KBM-7 (cell line): ENCODE measurements around the gene SPATA13.
"Not testable (repeated sequence)": the region's sequence is repeated elsewhere in the genome, so short reads cannot be mapped to it uniquely, and the experiment has no call there.

Experiments used
- DNase-seq: peaks from one replicate; pipeline ENCODE4 v3.0.0-alpha.2; 2015
- in situ Hi-C: fragments of 300-500 bp; cut with MboI; formaldehyde crosslinking; loops from 2 replicates; pipeline ENCODE4 v1.14.3; 2020; ENCODE audit warnings: low sequenced_read_pairs, low pct_unique_long_range_greater_than_20kb, mixed read lengths

The SPATA13 gene

DNA sequence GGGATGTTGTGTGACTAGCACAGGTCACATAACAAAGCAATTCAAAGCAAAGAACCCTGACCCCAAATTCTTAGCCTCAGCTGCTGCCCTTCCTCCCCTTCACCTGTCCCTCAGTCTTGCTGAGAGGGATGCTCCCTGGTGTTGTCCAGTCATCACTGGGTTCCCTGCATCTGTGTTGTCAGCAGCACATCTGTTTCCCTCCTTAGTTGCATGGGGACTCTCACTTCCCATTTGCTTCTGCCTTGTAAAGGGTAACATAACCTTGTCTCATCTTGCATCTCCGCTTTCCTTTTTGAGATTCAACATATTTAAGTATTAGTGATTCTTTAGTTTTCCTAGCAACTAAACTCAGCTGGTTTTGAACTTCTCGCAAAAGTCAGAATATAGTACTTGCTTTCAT is 54.0 kb downstream of the SPATA13 start:
- DNase-seq: no peak
- in situ Hi-C loops: no loop called here

DNA sequence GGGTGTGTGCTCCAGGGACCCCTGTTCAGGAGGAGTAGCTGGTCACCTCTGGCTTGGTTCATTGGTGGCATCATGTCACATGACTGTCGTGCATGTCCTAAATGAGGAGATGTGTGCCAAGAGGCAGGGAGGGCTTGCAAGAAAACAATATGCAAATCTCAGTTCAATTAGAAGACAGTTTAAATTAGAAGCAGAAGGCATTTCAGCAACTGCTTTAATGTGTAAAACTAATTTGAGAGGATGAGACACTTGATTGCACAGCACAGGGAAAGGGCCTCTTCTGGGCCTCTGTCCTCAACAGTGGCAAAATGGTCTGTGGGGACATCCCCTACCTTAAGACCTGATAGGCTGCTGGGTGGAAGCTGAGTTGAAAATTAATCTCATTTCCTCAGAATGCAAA is 54.6 kb downstream of the SPATA13 start:
- in situ Hi-C loops: no loop called here

DNA sequence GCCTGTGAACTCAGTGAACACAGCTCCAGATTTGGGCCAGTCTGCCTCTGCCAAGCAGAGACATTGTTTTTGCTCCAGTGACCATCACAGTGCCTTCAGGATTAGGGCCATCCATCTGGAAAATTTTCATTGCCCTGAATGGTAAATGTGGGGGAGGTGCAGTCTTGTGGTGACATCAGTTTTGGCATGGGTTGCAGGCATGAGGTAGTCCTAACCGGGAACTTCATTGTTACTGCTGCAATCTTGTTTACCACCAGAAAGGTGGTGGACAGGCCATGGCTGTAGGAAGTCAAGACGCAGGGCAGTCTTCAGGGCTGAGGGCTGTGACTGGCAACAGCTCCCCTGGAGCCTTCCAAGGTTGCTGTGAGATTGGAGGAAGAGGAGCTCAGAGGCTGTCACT is 55.2 kb downstream of the SPATA13 start:
- no peak for DNase-seq
- in situ Hi-C loops: no loop called here

More for the DNA sequence above, 54.6 kb downstream of the SPATA13 start:
- DNase-seq: no peak

DNA sequence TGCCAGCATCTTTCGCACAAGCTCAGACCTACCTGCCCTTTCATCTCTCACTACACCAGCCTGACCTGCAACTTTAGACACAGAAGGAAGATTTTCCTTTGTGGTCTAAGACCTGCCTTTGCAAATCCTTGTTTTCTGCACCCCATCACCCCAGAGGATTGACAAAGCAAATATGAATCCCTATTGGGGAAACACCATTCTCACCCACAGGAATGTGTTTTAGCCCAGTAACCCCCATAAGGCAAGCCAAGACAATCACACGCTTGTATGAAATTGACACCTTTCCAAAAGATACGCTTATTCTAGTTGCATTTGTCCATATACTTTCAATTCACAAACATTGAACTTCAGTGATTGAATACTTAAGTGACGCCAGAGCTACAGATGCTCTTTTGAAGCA is 55.7 kb downstream of the SPATA13 start:
- in situ Hi-C loops: no loop called here
- no peak for DNase-seq

DNA sequence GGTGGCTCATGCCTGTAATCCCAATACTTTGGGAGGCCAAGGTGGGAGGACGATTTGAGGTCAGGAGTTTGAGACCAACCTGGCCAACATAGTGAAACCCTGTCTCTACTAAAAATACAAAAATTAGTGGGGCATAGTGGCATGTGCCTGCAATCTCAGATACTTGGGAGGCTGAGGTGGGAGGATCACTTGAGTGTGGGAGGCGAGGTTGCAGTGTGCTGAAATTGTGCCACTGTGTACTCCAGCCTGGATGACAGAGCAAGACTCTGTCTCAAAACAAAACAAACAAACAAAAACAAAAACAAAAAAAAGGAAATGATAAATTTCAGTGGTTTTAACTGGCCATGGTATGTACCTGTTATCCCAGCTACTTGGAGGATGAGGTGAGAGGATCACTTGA is 56.3 kb downstream of the SPATA13 start:
- DNase-seq, in situ Hi-C loops: not testable (repeated sequence)

DNA sequence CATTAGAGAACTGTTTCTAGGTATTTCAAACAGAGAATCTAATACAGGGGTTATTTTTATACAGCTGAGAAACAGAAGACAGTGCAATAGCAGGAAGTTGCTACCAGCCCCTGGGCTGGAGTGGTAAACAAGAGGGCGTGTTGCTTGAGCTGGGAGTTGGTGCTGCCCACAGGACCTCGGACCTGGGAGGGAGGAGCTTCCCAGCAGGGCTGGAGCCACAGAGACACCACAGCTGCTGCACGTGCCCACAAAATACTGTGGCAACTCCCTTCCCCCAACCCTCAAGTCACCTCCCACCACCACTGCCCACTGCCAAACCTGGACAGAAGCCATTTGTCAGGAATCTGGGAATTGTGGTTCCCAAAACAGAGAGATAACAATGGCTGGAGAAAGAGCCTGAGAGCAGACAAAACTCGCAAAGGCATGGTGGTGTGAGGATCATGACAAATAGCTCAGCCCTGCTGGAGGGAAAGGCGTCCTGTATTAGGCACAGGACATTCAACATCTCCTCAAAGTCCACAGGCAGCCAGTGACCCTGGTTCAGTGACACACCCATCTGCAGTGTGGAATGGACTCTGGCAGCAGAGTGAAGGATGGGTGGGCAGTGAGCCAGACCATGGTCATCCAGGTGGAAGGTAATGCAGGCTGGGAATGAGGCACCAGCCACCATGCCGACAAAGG is 57.2 kb downstream of the SPATA13 start:
- in situ Hi-C loops: no loop called here
- peak; percentile 42 for DNase-seq

DNA sequence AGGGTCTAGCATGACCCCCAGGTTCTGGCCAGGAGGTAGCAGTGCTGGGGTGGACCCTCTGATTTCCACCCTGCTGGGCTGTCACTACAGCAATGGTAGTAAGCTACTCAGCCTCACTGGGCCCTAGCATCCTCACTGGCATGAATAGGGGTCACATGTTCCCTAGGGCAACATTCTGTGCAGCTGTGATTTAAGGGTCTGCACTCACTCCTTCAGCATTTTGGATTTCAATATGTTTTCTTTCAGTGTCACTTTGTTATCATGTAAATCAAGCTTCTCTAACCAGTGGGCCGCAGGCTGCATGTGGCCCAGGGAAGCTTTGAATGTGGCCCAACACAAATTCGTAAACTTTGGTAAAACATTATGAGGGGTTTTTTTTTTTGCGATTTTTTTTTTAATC is 57.8 kb downstream of the SPATA13 start:
- no peak for DNase-seq
- in situ Hi-C loops: no loop called here

DNA sequence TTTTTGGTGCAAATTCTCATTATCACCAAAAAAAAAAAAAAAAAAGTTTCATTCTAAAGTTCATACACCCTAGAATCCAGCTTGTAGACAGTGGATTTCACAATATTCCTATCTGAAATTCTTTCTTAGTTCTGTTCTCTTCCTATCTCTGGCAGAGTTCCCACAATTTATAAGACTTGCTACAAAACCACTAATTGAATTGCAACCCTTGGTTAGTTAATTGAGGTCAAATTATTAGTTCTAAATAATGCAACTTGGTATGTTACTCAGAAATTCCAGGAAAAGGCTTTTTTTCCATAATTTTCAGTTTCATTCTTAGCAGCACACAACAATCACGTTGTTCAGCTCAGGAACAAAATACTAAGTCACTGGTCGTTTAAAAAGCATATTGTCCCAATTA is 58.5 kb downstream of the SPATA13 start:
- no peak for DNase-seq
- in situ Hi-C loops: no loop called here

DNA sequence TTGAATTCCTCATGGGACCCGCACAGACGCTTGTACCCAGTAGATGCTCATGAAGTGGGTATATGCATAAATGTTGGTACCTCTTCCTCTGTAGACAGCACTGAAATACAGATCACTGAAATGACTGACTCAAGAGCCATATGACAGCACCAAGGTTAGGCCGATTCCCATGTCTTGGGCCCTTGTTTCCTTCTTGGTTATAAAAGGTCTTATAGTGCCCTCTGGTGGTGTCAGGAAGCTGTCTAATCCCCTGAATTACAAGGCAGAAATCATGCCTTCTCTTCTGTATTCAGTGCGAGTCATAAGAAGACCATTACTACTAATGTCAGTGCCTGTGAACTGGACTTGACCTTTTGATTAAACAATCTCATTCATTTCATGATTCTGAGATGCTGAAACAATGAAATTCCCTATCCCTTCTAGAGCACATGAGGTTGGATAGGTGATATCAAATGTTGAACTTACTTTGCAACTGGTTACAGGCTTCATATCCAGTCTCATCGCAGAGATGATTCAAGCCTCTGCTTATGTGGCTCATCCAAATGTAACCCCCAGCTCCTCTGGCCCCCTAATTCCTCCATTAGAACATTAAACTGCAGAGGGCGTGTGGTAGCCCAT is 59.7 kb downstream of the SPATA13 start:
- in situ Hi-C loops: no loop called here
- peak; percentile 80 for DNase-seq

DNA sequence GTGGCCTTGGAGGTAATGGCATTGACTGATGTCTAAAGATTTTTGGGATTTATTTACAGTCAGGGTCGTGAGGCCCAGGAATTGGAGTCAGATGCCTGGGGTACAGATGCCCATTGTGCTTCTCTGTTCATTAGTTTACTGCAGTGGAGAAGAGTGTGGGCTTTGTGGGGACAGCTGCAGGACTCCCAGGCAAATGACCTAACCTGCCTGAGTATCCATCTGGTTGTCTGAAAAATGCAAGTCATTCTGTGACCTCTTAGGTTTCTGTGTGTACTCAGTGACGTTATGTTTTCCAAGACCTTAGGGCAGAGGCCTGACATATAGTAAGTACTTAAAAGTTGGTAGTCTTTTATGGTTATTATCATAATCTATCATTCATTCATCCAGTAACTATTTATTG is 60.5 kb downstream of the SPATA13 start:
- in situ Hi-C loops: no loop called here
- DNase-seq: no peak

DNA sequence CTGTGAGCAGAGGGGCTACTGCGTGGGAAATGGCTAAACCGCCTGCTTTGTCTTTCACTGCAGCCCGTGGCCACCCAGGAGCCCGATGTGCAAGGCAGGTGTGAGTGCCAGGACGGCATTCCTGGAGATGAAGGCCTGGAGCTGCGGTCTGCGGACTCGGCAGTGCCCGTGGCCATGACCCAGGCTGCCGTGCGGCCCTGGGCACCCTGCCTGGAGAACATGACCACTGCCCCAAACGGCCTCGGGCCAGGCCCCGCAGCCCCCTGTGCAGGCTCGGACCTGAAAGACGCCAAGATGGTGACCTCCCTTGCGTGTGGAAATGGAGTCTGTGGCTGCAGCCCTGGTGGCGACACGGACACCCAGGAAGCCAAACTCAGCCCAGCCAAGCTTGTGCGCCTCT is 62.2 kb downstream of the SPATA13 start:
- in situ Hi-C loops: no loop called here
- no peak for DNase-seq

DNA sequence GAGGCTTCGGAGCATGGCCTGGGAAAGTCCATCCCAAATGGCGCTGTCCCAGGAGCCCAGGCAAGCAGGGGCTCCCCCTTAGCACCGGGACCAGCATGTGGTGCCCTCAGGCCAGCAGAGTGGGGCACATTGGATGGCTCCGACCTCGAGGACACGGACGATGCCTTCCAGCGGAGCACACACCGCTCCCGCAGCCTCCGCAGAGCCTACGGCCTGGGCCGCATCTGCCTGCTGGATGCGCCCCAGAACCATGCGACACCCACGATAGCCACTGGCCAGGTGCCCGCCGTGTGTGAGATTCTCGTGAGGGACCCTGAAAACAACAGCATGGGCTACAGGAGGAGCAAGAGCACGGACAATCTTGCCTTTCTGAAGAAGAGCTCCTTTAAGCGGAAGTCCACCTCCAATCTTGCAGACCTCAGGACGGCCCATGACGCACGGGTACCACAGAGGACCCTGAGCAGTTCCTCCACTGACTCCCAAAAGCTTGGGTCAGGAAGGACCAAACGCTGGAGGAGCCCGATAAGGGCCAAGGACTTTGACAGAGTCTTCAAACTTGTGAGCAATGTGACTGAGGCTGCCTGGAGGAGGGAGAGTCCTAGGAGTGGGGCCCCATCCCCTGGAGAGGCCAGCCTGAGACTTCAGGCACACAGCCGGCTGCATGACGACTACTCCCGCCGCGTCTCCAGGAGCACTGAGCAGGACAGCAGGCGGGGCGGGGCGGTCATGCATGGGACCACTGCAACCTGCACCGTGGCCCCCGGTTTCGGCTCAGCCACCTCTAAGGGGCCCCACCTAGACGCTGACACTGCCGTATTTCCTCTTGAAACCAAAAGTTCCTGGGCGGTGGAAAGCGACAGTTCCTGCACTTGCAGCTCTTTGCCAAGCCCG is 63.1 kb downstream of the SPATA13 start:
- in situ Hi-C loops: no loop called here

DNA sequence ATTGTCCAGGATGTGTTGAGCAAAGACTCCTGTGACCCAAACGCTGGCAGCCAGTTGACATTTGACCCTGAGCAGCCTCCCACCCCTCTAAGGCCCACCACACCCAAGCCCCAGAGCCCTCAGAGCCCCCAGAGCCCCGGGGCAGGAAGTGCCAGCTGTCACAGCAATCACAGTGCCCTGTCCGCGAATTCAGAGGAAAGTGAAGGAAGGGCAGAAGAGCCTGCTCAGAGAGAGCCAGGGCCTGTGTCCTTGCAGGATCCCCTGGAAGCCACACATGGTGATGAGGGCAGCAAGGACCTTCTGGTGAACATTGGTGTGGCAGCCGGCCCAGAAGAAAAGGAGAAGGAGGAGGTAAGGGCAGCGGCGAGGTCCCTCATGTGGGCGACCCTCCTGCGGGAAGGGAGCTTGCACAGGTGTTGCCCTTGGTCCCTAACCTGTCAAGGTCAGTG is 63.7 kb downstream of the SPATA13 start:
- in situ Hi-C loops: no loop called here
- no peak for DNase-seq

More for the DNA sequence above, 63.1 kb downstream of the SPATA13 start:
- no peak for DNase-seq

DNA sequence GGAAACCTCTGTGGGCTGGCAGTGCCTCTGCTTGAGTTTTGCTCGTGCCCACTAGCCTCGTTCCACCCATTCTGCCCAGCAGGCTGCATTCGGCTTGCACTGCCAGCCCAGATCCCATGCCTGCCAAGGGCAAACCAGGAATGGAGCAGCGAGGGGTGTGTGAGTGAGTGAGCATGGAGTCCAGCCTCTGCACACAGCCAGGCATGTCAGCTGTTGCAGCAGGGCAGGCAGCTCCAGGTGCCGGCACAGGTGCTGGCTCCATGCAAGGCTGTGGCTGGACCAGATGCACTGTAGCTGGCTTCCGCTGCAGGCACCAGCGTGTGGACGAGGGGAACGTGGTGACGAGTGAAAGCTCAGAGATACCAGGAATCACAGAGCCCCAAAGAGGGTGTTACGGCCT is 64.5 kb downstream of the SPATA13 start:
- in situ Hi-C loops: no loop called here

DNA sequence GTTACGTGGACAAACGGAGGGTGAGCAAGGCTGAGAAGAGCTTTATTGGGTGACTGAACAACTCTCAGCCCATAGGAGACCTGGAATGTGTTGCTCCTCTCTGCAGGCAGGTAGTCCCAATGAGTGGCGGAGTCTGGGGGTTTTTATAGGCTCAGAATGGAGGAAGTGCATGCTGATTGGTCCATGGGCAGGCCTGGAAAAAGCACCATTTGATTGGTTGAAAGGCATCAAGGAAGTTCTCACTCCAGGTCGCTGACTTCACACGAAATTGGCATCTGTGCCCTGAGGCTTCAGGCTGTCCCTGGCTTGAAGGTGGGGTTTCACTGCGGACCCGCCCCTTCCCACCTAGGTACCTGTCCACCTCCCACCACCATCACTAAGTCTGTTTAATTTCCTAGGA is 65.4 kb downstream of the SPATA13 start:
- DNase-seq: no peak
- in situ Hi-C loops: no loop called here

More for the DNA sequence above, 64.5 kb downstream of the SPATA13 start:
- DNase-seq: no peak

DNA sequence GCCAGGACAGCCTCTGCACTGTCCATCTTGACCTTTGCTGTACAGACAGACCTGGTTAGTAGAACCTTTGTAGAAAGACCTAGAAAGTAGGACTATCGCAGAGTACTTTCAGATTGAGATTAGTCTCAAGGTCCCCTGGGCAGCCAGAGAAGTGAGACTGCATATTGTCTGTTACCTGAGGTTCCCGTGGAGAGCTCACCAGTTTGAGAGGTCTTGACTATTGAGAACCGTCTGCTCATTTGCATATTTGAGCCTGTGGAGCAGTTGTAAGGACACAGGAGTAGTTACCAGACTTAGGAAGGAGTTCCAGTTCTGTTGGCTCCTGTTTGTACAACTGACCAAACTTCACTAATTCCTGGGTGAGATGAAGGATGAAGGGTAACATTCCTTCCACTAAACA is 66.2 kb downstream of the SPATA13 start:
- in situ Hi-C loops: no loop called here
- no peak for DNase-seq

DNA sequence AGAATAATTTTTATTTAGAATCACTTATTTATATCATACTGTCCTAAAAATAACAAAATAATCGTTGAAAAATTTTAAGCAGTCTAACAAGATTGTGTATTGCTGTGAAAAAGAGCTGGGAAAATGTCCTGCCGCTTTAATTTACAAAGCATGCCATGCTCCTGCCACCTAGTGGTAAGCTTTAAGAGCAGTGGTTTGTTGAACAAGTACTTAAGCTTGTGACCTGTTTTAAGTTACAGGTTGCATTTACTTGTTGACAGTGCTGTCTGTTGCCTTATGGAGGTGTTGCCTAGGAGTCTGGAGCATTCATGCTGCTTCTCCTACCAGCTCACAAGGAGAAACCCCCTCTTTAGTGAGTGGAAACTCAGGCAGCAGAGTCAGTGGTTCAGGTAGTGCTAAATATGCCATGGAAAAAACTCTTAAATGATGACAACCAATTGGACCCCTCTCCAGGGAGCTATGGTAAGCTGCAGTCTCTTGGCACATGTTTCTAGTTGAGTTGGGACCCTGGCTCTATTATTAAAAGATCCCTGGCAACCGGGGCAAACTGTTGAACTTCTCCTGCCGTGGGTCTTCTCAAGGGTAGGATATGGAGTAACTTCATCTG is 68.4 kb downstream of the SPATA13 start:
- DNase-seq: peak; percentile 40
- in situ Hi-C loops: no loop called here

DNA sequence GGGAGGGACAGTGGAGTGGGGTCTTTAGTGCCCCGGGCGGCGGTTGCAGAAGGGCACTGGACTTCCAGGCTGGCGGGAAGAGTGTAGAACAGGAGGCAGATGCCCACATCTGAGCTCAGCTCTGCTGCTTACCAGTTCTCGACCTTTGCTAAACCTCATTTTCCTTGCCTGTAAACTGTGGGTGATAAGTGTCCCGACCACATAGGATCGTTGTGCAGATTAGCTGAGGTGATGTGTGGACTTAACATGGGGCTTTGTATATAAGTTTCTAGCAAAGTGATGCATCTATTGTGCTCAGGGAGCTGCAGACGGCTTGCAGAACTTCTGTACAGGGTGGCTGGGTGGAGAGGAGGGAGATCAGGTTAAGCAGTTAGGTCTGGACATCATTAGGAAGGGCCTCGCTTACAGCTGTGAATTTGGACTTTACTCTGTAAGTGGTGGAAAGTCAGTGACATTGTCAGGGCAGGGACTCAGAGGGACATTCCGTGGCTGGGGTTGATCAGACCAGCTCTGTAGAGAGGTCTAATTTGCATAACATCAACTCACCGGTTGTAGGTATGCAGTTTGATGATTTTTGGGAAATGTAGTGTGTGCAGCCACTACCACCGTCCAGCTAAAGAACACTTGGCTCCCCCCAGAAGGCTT is 70.0 kb downstream of the SPATA13 start:
- DNase-seq: no peak
- in situ Hi-C loops: no loop called here

DNA sequence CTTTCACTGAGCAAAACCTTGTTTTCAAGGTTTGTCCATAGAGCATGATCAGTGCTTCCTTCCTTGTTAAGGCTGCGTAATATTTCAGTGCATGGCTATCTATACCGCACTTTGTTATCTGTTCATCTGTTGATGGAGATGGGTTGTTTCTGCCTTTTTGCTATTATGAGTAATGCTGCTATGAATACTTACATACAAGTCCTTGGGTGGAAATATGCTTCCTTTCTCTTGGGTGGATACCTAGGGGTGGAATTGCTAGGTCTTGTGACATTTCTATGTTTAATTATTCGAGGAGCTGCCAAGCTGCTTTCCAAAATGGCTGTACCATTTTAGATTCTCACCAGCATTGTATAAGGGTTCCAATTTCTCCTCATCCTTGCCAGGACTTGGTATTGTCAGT is 70.9 kb downstream of the SPATA13 start:
- in situ Hi-C loops: no loop called here
- DNase-seq: no peak
